Body of pancreas (tissue), 4 donors: ENCODE measurements around the gene APOM. TPM values are rescaled to one million over a fixed set of nuclear protein-coding genes. Genes with fewer than 3 reads are reported as not detected.

Experiments
- ATAC-seq: fragments of 150-250 bp; one replicate; pipeline ENCODE4 v1.9.1; 2016
- DNase-seq, 4 donors: peaks; one replicate each; pipeline ENCODE4 v3.0.0-alpha.2; 2019
- H3K27ac ChIP-seq, 4 donors: fragments of 200-600 bp; sonication (generic); 1 replicate in 3 of 4; 2 replicates in 1 of 4; pipeline versions ENCODE4 v1.5.1 to v1.6.1; 2016 to 2019; ENCODE audit warnings: mild to moderate bottlenecking in 1 of 4, mixed read lengths in 1 of 4, moderate library complexity in 1 of 4
- H3K27me3 ChIP-seq, 2 donors: fragments of 200-600 bp; sonication (generic); one replicate each; pipeline ENCODE4 v1.6.0; 2016; ENCODE audit warnings: mild to moderate bottlenecking in 1 of 2
- H3K36me3 ChIP-seq, 2 donors: fragments of 200-600 bp; sonication (generic); replicated peaks in 1 of 2; 2 replicates each; pipeline ENCODE4 v1.5.1; 2016; ENCODE audit warnings: low read depth in 2 of 2; ENCODE audit not compliant: insufficient read depth in 1 of 2
- H3K4me1 ChIP-seq: fragments of 200-600 bp; sonication (generic); one replicate; pipeline ENCODE4 v1.6.0; 2016
- H3K4me3 ChIP-seq, 2 donors: fragments of 200-600 bp; sonication (generic); 1 replicate in 1 of 2; 2 replicates in 1 of 2; pipeline ENCODE4 v1.5.1; 2016 to 2019
- H3K9me3 ChIP-seq, 3 donors: fragments of 200-600 bp; sonication (generic); 1 replicate in 2 of 3; 2 replicates in 1 of 3; pipeline ENCODE4 v1.5.1; 2016
- CTCF ChIP-seq, 7 experiments: fragments of 450-650 bp in 4 of 7; fragments of 200-600 bp in 3 of 7; sonication (generic) in 3 of 7; IDR thresholded peaks; one replicate each; pipeline ENCODE4 v1.5.1; 2016 to 2019; ENCODE audit warnings: antibody characterized with exemption in 7 of 7
- POLR2A ChIP-seq, 3 donors: fragments of 450-650 bp; IDR thresholded peaks; one replicate each; pipeline ENCODE4 v1.6.1; 2016; ENCODE audit warnings: antibody characterized with exemption in 3 of 3, mild to moderate bottlenecking in 2 of 3
- WGBS, 2 donors: methylation state at CpG; one replicate each; pipeline ENCODE4 v1.1.5; 2017; 5-methylcytosine and 5-hydroxymethylcytosine counted together
- intact Hi-C: fragments of 100-400 bp; cut with DNase I; formaldehyde crosslinking; loops from one replicate; pipeline ENCODE4 v1.15.1; 2023
- total RNA-seq, 2 donors: library from RNA; depleted of rRNA; stranded (reverse); fragments of >200 nt; gene quantifications; one replicate each; pipeline ENCODE4 v1.1.0, GENCODE V29; 2016

Gene APOM
- total RNA-seq, 2 donors from 2014 or later, result 1.6 TPM; not detected in 1

- ATAC-seq (no peak), DNase-seq (peak in 3 of 4 donors; percentile 39 to 46 (median 44))
- Histone ChIP-seq H3K9me3 (no peaks in the 10 kb centered on the region), H3K27ac (peak overlapping the region in 3 of 4 donors; percentile 90 to 97 (median 95)), H3K27me3 (no peaks in the 10 kb centered on the region), H3K4me1 (peaks cover 23% of the 10 kb centered on the region), H3K4me3 (peak overlapping the region in 1 of 2 donors; percentile 40), H3K36me3 (peaks cover 0 to under 1% of the 10 kb centered on the region in 2 donors)
- 14 to 24% methylated on average over 4 to 7 of the region's 7 CpGs for WGBS, 2 donors
- TF ChIP-seq CTCF (IDR thresholded peaks at IDR 0.05), result no peak
- no peak for TF ChIP-seq POLR2A (IDR thresholded peaks at IDR 0.05)
- intact Hi-C loops, result no loop called here
Measured at GRCh38 chr6:31701666-31702404, 46.1 kb downstream of the APOM start.

- no peaks in the 10 kb centered on the region for H3K36me3 ChIP-seq
- H3K9me3 ChIP-seq, result no peaks in the 10 kb centered on the region
- H3K4me1 ChIP-seq, result peaks cover 23% of the 10 kb centered on the region
- DNase-seq (no peak), ATAC-seq (no peak)
- no peaks in the 10 kb centered on the region for H3K27me3 ChIP-seq
- 0% methylated on average over 10 of the region's 10 CpGs for WGBS, 2 donors
- no peak for TF ChIP-seq CTCF (IDR thresholded peaks at IDR 0.05)
- TF ChIP-seq POLR2A (IDR thresholded peaks at IDR 0.05), result no peak
- intact Hi-C loops, result no loop called here
- peak overlapping the region; percentile 40 to 52 for H3K4me3 ChIP-seq
- H3K27ac ChIP-seq, result peak overlapping the region in 3 of 4 donors; percentile 90 to 97 (median 95)
Measured at GRCh38 chr6:31702405-31702818, 46.7 kb downstream of the APOM start.

DNA sequence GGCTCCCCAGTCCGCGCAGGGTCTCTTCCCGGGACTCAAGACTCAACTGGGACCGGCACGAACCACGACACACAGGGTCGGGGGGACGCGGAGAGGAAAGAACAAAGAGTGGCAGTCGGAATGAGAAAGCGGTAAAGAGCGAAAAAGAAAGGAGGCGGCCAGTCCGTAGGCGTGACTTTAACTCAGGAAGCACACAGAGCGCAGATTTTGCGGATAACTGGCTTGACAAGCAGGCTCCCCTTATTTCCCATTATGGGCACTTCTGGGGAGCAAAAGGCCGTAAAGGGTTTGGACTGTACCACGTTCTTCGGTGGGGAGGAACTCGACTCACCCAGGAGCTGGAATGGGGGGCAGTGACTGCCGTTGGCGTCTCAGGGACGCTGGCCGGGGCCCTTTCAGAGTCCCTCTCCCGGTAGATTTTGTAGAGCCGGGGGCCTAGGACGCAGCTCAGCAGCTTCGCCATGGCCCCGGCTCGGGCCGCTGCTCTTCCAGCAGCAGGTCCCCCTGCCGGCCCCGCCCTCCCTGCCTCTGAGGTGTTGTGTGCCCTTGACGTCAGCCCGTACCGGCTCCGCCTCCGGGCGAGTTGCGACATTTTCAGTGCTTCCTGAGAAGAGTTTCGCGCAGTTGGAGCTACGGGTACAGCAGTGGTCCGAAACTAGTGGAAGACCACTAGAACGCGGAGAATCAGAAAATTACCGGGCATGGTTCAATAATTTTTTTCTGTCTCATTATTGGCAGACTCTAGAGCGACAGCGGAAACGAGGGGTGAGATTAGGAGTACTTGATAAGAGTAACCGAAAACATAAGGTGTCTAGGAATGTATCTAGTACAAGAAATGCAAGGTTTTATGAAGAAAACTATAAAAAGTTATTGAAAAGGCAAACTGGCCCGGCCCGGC is 47.4 kb downstream of the APOM start, which contains the start of gene ABHD16A:
Gene ABHD16A, minus strand, starts transcription at position 506 of the 898 bp plus-strand sequence. Its CDS starts 43 bp downstream, at position 463.
- DNase-seq, result peak; percentile 98 to 100 (median 99)
- intact Hi-C loops, result no loop called here
- peak; percentile 98 for ATAC-seq
- H3K4me1 ChIP-seq, result peaks cover 23% of the 10 kb centered on the region
- no peaks in the 10 kb centered on the region for H3K27me3 ChIP-seq
- TF ChIP-seq POLR2A (IDR thresholded peaks at IDR 0.05) (peak; percentile 87 to 98 (median 97)), CTCF (IDR thresholded peaks at IDR 0.05) (peak in 3 of 7 experiments; percentile 17 to 31 (median 21))
- H3K4me3 ChIP-seq, result peak within 1 kb of the TSS; percentile 40 to 52
- 0 to 1% methylated on average over 38 to 54 of the region's 54 CpGs for WGBS, 2 donors
- H3K9me3 ChIP-seq, result no peaks in the 10 kb centered on the region
- peak within 1 kb of the TSS; percentile 90 to 97 (median 96) for H3K27ac ChIP-seq
- no peaks in the 10 kb centered on the region for H3K36me3 ChIP-seq

DNA sequence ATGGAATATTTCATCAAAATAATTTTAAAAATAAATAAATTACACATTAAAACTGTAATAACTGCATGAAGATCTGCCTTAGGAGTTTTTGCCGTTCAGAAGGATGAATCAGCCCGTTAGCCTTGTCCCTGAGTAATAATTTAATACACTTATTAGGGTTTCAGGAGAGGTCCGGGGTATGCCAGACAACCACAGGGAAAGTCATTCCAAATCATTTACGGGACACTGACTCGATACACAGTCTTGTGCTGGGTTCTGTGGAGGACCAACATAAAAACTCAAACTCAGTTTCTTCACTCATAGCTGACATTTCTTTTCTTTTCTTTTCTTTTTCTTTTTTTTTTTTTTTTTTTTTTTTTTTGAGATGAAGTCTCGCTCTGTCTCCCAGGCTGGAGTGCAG is 50.2 kb downstream of the APOM start:
- 73 to 81% methylated on average over 6 of the region's 6 CpGs for WGBS, 2 donors
- H3K4me1 ChIP-seq, result peaks cover 20% of the 10 kb centered on the region
- ATAC-seq (no peak), DNase-seq (no peak)
- H3K27me3 ChIP-seq, result no peaks in the 10 kb centered on the region
- H3K27ac ChIP-seq, result no peak overlapping the region
- H3K4me3 ChIP-seq, result no peak overlapping the region
- no peaks in the 10 kb centered on the region for H3K36me3 ChIP-seq
- H3K9me3 ChIP-seq, result no peaks in the 10 kb centered on the region
- intact Hi-C loops, result no loop called here
- no peak for TF ChIP-seq CTCF (IDR thresholded peaks at IDR 0.05)
- no peak for TF ChIP-seq POLR2A (IDR thresholded peaks at IDR 0.05)
